NCI-H1417 treated with DMSO at 0.1 percent for 48 hours (cell line): ENCODE results near the gene CAMTA1.

Experiments used
- DNase-seq: peaks from one replicate; lab custom pipeline; 2025; lab: John Stamatoyannopoulos, UW

CAMTA1 gene

DNA sequence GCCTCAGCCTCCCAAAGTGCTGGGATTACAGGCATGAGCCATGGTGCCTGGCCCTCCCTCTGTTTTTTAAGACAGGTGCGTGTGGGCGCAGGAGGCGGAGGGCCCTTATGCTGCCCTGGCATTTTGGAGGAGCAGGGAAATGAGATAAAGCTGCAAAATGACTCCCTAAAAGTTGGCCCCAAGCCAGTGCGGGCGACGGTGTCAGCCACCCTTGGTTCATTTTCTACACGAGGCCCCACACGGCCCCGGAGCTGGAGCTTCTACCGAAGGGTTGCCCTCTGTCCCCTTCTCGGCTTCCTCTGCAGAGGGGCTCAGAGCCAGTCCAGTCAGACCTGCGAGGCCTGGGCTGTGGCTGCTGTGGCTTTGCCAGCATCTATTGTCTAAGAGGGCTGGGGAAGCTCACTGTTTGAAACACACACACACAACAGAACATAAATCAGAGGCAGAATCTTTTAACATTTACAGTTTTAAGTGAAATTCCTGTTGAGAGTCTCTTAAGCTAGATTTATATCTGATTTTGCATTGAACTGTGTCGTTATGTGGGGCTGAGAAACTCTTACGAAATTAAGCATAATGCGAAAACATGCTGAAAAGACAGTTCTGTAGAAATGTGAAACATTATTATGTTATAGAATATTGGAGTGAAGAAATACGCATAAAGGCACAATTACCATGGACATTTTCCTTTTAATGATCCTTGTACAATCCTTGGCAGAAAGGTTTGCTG is 255.9 kb downstream of the CAMTA1 start:
- no peak for DNase-seq

DNA sequence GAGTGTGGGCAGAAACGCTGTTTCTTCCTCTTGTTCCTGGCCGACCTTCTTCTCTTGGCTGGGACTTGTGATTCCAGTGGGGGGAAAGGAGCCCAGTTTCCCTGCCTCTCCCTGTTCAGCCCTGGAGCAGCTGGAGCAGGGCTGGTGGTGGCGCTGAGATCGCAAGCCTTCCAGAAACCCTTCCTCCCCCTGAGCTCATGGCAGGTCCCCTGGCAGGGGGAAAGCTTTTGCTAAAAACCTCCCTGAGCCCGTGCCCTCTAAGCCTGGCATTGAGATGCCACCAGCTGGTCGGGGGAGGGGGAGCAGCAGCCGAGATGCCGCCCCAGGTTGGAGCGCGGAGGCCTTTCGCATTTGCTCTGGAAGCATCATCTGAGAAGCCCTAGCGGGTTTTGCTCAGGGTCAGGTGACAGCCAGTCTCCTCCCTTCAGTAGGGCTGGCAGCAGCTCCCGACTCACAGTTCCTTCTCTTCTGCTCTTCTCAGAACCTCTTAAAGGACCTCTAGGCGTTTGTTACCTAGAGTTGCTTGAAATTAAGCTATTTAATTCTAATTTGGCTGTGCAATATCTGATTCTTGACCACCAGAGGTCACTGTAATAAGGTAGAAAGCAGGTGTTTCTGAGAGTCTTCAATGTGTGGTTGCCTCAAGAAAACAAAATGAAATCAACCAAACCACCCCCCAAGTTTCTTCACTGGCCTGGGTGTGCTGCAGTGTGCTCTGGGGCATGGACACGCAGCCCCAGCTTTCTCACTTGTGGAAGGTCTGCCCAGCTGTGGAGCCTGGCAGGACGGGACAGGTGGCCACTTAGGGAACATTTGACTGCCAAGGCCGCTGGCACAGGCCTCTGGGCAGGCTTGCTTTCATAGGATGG is 257.3 kb downstream of the CAMTA1 start:
- DNase-seq: peak; percentile 1

DNA sequence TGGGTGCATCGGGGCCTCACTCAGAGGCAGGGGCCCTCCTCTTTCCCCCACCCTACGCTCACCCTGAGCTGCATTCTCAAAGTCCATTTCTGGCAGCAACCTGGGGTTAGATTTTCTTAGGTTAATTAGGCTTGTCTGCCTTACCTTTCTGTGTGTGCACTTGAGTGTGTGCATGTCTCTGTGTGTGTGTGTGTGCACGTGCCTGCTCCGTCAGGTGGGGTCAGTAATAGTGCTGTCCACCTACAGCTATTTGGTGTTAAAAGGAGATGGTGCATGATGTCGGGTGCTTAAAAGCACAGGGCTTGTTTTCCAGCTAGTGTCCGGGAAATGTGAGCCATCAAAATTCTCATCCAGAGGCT is 257.9 kb downstream of the CAMTA1 start:
- DNase-seq: no peak

DNA sequence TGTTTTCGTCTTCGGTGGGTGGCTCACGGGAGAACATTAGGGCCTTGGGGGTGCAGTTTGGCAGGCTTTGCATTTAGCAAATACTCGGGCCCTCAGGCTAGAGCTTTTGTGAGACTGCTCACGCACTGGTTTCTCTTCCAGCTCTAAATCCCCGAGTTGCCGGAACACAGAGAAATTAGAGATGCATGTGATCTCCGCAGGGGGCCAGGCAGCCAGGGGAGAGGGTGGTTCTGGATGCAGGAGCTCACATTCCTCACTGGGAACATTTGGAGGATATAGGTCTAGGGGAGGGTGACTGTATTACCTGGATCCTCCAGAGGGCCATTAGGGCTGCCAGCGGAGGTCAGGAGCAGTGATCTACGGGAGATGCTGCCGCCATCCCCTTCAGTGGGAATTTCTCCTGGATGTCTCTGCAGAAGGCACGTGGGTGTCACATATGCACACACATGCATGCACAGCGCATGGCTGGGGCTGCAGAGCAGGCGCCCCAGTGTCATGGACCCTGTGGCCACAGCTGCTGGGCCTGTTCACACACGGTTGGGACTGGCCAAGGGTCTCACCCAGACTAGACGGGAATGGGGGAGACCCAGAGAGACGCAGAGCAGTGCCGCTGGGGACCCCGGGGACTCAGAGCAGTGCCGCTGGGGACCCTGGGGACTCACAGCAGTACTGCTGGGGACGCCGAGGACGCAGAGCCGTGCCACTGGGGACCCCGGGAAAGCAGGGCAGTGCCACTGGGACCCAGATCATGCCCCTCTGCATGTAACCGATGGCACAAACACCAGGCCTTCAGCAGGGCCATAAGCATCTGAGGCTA is 258.7 kb downstream of the CAMTA1 start:
- no peak for DNase-seq

DNA sequence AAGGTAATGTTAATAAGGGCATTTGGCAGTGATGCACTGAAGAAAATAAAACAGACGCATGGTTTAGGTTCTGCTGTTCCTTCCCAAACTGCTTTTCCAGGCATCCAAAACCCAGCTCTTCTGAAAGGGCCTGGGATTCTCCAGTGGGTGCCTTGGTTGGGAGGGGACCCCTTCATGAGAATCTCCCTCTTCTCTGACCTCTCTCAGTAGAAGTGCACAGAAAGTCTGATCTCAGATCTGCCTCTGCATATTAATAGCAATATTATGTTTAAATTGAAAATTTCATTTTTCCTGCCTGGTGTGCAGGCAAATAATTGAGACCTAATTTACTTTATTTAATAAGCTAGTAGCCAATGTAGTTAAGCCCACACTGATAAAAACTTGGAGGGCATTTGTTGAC is 260.6 kb downstream of the CAMTA1 start:
- DNase-seq: no peak

DNA sequence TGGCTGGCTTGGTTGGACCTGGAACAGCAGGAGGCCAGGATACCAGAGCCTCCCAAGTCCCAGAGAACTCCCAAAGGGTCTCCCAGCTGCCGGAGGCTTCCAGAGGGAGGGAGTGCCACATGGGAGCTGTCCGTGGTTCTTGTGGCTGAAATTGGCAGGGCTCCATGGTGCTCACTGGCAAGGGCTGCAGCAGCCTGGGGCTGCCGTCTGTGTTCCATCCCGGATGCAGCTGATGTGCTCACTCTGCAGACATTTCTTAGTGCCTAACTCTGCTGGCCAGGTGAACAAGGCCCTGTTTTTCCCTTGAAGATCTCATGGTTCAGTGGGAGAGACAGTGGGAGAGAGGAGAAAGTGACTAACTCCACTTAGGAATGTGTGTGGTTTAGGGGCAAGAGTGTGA is 261.1 kb downstream of the CAMTA1 start:
- DNase-seq: no peak

DNA sequence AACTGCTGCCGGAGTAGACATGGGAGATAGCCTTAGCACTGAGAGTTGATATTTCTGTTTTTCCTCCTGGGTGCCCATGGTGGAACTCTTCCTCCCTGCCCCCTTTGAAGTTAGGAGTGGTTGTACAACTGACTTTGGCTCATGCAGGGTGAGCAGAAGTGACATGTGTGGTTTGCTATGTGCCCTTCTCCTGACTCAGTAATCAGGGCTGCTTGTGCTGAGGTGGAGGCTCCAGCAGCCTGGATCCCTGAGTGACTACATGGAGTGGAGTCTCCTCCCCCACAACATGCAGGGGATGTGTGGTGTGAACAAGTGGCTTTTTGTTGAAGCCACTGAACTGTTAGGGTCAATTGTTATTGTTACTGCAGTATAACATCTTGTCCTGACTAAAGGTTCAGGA is 261.6 kb downstream of the CAMTA1 start:
- DNase-seq: no peak

DNA sequence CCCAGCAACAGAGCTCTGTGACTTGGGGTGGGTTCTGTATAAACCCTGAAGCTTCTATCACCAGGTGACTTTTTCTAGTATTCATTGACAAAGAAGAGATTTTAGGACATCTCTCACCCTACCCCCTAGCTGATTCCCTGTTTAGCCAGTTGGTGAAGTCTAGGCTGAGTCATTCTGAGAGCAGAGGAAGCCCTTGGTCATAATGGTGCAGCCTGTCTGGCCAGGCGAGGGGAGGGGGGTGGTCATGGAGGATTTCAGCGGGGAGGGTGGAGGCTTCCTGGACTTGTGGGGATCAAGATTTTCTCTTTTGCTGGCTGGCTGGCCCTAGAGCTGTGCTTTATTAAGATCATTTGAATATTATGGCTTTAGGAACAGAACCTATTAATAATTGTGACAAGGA is 262.6 kb downstream of the CAMTA1 start:
- no peak for DNase-seq

DNA sequence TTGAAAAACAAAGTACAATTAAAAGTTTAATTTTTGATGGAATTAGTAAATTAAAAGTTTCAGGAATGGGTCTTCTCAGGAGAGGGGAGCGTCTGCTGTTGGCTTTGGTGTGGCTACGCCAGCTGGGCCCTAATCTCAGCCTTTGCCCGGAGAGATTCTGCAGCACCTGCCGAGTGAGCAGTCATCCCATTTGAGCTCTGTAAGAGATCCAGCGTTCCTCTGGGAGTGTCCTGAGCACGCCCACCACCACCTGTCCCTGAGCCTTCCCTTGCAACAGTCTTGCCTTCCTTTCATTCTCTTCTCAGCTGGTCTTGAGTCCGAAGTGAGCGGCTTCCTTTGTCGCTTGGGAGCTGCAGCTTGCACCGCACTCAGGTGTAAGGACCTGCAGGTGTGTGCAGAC is 263.1 kb downstream of the CAMTA1 start:
- DNase-seq: no peak

DNA sequence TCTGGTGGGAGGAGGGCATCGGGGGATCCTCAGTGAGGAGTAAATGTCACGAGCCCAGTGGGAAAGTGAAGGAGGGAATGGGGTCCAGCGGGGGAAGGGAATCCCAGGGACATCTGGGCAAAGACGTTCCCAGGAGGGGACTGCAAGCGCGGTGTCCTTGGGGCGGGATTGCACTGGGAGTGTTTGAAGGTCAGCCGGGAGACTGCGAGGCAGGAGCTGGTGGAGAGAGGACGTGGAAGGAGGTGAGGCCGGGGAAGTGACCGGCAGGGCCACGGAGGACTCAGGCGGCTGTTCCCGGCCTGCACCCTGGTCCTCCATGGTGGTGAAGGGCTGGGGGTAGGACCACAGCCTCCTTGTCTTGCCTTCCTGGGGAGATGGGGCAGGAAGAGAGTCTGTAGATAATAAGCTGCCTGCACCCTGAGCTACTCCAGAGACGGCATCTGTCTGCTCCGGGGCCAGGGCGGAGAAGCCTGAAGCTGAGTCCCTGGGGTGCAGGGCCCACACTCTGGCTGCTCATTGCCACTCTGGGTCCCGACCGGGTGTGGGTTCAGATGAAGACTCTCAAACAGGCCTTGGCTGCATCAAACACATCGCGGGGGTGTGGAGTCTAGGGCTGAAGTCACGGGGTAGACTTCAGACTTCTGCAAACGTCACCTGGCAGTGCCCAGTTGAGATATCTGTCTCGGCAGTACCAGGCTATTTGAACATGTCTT is 264.8 kb downstream of the CAMTA1 start:
- no peak for DNase-seq

DNA sequence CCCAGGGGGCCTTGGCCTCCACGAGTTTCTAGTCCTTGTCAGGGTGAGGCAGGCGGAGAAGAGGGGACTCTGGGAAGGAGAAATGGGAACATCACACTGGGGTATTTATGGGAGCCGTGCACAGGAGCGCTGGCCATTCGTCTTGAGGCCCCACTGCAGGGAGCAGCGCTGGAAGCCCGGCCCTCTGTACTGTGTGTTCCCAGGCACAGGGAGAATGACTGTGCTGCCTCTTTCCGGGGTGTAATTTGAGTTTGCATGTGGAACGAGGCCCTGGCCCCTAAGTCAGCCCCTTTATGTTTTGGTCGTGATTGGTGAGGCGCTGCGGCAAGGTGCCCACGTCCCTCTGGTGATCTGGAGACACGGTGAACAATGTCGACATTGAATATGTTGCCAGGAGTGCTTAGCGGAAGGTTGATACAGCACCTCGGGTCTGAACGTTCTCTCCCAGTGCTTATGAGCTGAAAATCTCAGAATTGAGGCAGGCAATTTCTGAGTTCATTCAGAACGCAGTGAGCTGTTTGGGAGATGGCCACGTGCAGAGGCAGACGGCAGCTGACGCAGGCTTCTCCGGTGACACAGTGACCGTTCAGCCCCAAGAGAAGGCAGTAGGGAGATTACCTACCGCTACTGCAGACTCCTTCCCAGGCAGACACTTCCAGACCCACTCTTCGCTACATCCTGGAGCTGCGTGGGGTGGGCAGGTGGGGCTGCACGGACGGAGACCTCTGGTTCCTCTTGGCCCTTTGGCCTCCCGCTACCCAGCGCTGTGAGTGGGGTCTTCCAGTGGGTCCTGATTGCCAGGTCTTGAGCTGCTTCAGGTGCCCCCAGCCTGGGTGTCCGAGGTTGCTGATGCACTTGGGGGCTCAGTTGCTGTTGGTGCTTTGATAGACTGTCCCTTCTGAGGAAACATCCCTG is 265.8 kb downstream of the CAMTA1 start:
- DNase-seq: no peak

DNA sequence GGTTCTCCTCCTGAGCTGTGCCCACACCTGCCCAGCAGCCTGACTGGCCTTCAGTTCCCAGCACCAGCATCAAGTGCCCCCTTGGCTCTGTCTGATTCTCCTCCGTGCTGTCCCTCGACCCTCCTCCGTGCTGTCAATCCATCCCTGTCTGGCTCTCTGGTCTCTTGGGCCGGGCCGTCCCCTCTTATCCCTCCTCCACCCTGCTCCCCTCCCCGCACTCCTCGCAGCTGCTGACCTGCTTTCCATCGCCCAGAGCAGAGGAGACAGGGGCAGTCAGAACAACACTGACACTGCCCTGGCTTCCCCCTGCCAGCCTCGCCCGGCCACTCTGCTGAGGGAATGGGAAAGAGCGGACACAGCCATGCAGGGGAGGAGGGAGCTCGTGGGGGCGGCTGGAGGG is 267.4 kb downstream of the CAMTA1 start:
- DNase-seq: no peak

DNA sequence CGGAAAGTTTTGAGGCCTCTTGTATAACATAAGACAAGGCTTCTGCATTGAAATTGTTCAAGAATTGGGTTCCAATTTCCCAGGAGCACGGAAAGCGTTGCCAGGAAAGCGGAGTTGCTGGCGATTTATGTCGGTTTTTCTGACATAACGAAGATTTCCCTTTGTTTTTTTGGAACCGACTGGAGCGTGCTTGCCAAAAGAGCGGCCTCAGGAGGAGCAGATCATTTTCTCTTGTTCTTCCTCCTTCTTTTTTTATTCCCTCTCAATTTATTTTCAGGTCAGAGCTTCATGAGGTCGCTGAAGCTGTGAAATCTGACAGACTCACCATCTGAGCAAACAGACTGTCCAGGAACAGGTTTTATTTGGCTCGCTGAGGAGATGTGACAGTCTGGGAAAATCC is 275.5 kb downstream of the CAMTA1 start:
- no peak for DNase-seq

DNA sequence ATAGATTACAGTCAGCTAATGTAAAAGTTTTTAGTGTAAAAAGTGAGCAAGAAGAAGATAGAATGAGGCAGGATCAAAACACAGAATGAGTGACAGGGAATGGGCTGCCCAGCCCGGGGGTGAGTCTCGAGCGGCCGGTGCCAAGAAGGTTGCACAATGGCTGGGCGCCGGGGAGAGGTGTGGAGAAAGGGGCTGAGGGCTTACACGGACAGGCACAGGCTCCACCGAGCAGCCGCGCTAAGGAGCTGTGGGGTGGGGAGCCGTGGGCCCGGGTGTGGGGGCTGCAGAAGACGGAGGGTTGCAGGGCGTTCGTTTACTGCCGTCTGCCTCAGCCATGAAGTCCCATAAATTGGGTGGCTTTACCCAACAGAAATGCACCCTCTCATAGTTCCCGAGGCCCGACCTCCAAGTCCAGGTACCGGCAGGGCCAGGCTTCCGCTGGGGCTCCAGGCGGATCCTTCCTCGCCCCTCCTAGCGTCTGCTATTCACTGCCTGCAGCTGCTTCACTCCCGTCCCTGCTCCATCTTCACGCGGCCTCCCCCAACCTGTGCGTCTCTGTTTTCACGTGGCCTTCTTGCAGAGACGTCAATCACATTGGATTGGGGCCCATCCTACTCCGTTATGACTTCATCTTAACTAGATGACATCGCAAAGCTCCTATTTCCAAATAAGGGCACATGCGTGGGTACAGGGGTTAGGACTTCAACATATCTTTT is 277.2 kb downstream of the CAMTA1 start:
- DNase-seq: no peak

DNA sequence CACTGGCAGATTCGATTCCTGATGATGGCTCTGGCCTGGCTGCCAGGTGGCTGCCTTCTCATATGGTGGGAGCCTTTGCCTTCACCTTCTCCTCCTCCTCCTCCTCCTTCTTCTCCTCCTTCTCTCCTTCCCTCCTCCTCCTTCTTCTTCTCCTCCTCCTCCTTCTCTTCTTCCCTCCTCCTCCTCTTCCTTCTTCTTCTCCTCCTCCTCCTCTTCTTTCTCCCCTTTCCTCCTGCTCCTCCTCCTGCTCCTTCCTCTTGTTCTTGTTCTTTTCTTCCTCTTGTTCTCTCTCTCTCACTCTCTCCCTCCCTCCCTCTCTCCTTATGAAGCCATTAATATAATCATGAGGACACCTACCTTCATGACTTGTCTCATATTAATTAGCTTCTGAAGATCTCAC is 278.7 kb downstream of the CAMTA1 start:
- DNase-seq: no peak

DNA sequence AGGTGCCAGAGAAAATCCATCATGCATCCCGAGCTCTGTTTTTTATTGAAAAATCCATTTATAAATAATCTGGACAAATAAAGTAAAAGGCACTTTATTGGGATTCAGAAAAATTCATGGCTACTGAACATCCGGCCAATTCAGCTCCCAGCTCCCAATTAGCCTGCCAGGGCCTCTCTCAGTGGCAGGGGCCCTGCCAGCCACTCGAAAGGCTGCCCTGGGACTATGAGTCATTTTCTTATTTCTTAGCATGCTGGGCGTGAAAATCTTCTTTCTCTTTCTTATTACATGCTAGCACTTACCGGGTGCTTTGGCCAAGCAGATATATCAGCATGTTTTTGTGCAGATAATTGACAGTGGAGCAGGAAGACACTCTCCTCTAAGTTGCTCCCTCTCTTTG is 283.3 kb downstream of the CAMTA1 start:
- no peak for DNase-seq

DNA sequence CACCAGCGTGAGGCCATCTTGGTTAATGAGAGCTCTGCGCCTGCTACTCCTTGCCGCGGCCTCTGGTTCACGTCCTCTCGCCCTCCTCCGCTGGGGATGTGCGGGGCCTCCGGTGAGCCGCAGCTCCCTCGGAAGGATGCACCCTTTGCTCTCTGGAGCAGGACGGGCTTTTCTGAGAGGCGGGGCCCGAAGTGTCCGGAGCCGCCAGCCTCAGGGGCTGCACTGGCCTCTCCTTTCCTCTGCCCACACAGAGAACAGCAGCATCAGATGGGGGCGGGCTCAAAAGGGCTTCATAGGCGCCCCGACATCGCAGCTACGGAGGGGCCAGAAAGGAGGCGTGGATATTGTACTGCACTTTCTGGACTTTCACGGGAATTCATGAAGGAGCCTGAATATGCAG is 284.7 kb downstream of the CAMTA1 start:
- no peak for DNase-seq

DNA sequence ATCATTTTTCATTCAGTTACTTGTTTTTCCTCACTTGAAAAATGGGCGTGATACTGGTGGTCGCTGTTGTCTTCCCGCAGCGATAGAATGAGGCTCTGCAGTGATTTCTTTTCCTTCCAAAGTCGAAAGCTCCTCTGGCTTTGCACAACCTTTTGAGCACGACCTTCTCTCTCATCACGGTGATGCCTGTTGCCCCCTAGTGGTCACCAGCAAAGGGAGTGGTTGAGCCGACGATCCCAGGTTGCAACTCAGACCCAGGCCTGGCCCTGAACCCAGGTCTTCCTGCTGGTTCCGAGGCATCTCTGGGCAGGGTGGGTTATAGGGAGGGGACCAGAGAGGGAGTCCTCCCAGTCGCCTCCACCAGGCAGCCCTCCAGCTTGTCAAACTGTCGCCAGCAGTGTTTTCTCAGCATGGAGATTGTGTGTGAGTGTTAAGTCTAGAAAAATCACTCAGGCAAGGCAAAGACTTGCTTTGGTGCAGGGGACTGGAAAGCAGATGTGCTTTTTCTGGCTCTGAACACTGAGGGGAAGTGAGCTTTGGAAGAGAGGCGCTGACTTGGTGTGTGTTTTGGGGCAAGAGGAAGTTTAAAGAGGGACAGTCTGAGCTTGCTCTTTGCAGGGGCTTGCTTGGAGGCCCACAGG is 285.3 kb downstream of the CAMTA1 start:
- no peak for DNase-seq

DNA sequence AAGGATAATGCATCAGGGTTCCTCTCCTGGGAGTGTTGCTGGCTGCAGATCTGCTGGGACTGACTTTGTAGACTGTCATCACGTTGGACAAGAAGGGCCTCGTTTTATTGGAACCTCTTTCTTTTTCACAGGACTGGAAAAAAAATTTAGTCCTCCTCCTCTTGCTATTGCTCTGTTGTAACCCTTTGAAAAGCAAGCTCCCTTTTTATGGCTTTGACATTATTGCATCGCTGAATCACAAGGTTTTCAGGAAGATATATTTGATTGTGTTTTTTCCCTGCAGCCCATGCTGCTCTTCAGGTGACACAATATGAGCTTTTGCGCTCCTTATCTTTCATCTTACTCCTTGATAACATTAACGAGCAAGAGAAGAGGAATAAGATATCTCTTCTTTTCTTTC is 290.9 kb downstream of the CAMTA1 start:
- no peak for DNase-seq

DNA sequence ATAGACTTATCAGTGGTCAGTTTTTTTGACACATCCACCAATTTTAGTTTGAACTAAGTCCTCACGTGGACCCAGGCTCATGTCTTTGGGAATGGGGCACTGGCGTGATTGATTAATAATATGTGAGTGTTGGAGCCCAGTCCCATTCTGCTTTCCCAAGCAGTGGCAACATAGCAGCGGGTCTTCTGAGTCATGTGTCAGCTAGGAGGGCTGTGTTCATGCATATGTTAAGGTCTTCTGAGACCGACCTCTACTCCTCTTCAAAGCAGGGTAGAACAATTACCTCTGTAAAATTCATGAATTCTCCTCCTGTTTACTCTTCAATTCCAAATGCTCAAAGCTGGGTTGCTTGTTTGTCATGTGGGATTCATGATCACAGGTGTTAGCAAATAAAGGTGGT is 291.3 kb downstream of the CAMTA1 start:
- DNase-seq: no peak
